ENCODE results near the gene SEMA3D. TPM values are rescaled to one million over a fixed set of nuclear protein-coding genes. Genes with fewer than 3 reads are reported as not detected.

The SEMA3D gene
- total RNA-seq, 1 donor from 2014 or later = 13.6 TPM

- no peaks in the 10 kb centered on the region for H3K4me1 ChIP-seq
- no peaks in the 10 kb centered on the region for H3K36me3 ChIP-seq
- intact Hi-C loops (cut with DNase I) = no loop called here
- no peak for ATAC-seq
- TF ChIP-seq, protein P1, sequence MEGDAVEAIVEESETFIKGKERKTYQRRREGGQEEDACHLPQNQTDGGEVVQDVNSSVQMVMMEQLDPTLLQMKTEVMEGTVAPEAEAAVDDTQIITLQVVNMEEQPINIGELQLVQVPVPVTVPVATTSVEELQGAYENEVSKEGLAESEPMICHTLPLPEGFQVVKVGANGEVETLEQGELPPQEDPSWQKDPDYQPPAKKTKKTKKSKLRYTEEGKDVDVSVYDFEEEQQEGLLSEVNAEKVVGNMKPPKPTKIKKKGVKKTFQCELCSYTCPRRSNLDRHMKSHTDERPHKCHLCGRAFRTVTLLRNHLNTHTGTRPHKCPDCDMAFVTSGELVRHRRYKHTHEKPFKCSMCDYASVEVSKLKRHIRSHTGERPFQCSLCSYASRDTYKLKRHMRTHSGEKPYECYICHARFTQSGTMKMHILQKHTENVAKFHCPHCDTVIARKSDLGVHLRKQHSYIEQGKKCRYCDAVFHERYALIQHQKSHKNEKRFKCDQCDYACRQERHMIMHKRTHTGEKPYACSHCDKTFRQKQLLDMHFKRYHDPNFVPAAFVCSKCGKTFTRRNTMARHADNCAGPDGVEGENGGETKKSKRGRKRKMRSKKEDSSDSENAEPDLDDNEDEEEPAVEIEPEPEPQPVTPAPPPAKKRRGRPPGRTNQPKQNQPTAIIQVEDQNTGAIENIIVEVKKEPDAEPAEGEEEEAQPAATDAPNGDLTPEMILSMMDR (IDR thresholded peaks at IDR 0.05) = no peak
- H3K27me3 ChIP-seq = no peaks in the 10 kb centered on the region
- no peak for DNase-seq
- H3K9me3 ChIP-seq = no peaks in the 10 kb centered on the region
- H3K27ac ChIP-seq = no peak overlapping the region
- no peak overlapping the region for H3K4me3 ChIP-seq
Measured at GRCh38 chr7:85217085-85217484, 30.2 kb upstream of the SEMA3D start.

DNA sequence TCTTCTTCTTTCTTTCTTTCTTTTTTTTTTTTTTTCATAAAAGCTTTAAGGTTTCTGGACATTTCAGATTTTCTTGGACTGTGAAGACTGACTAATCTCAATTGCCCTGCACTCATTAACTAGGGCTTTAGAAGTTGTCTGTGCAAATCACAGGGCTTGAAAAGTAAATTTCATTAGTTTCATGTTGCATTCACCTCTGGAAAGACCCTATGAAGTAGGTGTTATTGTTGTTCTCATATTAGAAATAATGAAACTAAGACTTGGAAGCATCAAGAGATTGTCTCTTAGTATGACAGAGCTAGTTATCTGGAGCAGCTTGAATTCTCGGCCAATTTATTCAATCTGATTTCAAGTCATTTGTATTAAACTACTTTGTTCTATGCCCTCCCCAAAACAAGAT lies 28.2 kb upstream of the SEMA3D start:
- DNase-seq = no peak

DNA sequence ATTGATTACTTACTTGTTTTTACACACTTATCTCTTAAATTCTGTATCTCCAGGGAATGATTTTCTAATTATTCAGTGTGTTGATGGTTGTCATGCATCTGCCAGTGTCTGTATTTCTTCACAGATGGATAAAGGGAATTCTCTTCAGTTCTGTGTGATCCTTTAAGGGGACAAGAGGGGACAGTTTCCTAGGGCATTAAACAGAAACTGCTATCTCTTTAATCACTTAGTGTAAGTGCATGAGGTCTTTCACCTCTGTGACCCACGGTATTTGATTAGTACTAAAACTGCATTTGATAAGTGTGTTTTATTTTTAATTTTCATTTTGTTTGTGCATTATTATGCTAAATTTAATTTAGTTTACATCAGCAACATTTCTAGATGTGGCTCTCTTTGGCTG lies 26.6 kb upstream of the SEMA3D start:
- intact Hi-C loops (cut with DNase I) = no loop called here
- H3K36me3 ChIP-seq = no peaks in the 10 kb centered on the region
- DNase-seq = no peak
- no peaks in the 10 kb centered on the region for H3K27me3 ChIP-seq
- no peak overlapping the region for H3K27ac ChIP-seq
- TF ChIP-seq, protein P1 (IDR thresholded peaks at IDR 0.05) = no peak
- ATAC-seq = no peak
- no peaks in the 10 kb centered on the region for H3K9me3 ChIP-seq
- no peaks in the 10 kb centered on the region for H3K4me1 ChIP-seq
- H3K4me3 ChIP-seq = no peak overlapping the region

More for the DNA sequence above, 28.2 kb upstream of the SEMA3D start:
- TF ChIP-seq, protein P1 (IDR thresholded peaks at IDR 0.05) = no peak
- intact Hi-C loops (cut with DNase I) = no loop called here
- H3K4me3 ChIP-seq = no peak overlapping the region
- no peak for ATAC-seq
- no peak overlapping the region for H3K27ac ChIP-seq
- no peaks in the 10 kb centered on the region for H3K36me3 ChIP-seq
- H3K4me1 ChIP-seq = no peaks in the 10 kb centered on the region
- no peaks in the 10 kb centered on the region for H3K27me3 ChIP-seq
- H3K9me3 ChIP-seq = no peaks in the 10 kb centered on the region

DNA sequence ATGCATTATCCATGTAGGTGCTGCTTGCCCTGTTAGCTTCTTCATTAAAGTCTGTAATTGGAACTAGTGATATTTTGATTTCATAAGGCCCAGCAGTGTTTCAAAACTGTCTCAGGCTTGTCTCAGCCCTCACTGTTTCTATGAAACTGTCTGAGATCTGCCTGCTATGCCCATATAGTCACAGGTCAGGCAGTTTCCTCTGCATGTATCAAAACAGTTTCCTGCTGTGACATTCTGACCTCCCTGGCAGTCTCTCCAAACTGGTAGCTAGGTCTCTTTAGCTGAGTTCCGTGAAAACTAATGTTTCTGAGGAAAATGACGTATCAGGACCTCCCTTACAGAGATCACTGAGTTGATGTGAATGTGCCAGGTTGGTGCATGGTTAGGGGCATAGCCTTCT lies 18.9 kb upstream of the SEMA3D start:
- H3K4me1 ChIP-seq = no peaks in the 10 kb centered on the region
- no peak overlapping the region for H3K4me3 ChIP-seq
- intact Hi-C loops (cut with DNase I) = no loop called here
- H3K27ac ChIP-seq = no peak overlapping the region
- no peaks in the 10 kb centered on the region for H3K36me3 ChIP-seq
- TF ChIP-seq, protein P1 (IDR thresholded peaks at IDR 0.05) = no peak
- DNase-seq = no peak
- H3K9me3 ChIP-seq = no peaks in the 10 kb centered on the region
- no peak for ATAC-seq
- H3K27me3 ChIP-seq = no peaks in the 10 kb centered on the region

GRCh38 chr7:85204496-85204895 lies 17.6 kb upstream of the SEMA3D start:
- TF ChIP-seq, protein P1 (IDR thresholded peaks at IDR 0.05) = no peak
- Histone ChIP-seq H3K27me3 (no peaks in the 10 kb centered on the region), H3K4me3 (no peak overlapping the region), H3K4me1 (no peaks in the 10 kb centered on the region), H3K9me3 (no peaks in the 10 kb centered on the region), H3K36me3 (no peaks in the 10 kb centered on the region), H3K27ac (no peak overlapping the region)
- DNase-seq = no peak
- ATAC-seq = no peak
- intact Hi-C loops (cut with DNase I) = no loop called here

- Histone ChIP-seq H3K4me3 (no peak overlapping the region), H3K27ac (no peak overlapping the region), H3K9me3 (no peaks in the 10 kb centered on the region), H3K27me3 (no peaks in the 10 kb centered on the region), H3K4me1 (no peaks in the 10 kb centered on the region), H3K36me3 (no peaks in the 10 kb centered on the region)
- TF ChIP-seq, protein P1 (IDR thresholded peaks at IDR 0.05) = no peak
- ATAC-seq (no peak), DNase-seq (no peak)
- intact Hi-C loops (cut with DNase I) = no loop called here
Measured at GRCh38 chr7:85204061-85204460, 17.2 kb upstream of the SEMA3D start.
